NCI-H2171 treated with DMSO at 0.1 percent for 48 hours (cell line): ENCODE data around the gene KLHL22.
"Not testable (repeated sequence)": the region's sequence is repeated elsewhere in the genome, so short reads cannot be mapped to it uniquely, and the experiment has no call there.

ENCODE experiments used
- DNase-seq: peaks from one replicate; lab custom pipeline; 2025; lab: John Stamatoyannopoulos, UW

Gene KLHL22

GRCh38 chr22:20499769-20500168, 4.2 kb upstream of the KLHL22 start:
- DNase-seq: no peak

GRCh38 chr22:20498913-20499312, 3.3 kb upstream of the KLHL22 start:
- no peak for DNase-seq

DNA sequence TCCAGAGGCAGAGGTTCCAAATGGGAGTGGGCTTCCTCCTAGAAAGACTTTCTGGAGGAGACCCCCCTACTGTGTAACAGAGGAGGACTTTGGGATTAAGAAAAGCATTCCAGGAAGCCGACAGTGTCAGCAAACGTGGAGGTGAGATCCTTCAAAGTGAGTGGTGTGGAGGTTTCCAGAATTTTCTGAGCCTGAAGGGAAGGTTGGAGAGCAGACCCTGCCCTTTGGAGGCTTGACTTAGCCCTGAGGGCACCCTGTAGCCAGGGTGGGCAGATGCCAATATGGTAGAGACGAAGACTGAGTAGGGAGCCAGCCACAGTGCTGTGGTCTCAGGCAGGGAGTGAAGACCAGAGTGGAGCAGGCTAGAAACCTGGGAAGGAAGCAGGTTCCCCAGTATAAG, 1.8 kb upstream of the KLHL22 start:
- no peak for DNase-seq

DNA sequence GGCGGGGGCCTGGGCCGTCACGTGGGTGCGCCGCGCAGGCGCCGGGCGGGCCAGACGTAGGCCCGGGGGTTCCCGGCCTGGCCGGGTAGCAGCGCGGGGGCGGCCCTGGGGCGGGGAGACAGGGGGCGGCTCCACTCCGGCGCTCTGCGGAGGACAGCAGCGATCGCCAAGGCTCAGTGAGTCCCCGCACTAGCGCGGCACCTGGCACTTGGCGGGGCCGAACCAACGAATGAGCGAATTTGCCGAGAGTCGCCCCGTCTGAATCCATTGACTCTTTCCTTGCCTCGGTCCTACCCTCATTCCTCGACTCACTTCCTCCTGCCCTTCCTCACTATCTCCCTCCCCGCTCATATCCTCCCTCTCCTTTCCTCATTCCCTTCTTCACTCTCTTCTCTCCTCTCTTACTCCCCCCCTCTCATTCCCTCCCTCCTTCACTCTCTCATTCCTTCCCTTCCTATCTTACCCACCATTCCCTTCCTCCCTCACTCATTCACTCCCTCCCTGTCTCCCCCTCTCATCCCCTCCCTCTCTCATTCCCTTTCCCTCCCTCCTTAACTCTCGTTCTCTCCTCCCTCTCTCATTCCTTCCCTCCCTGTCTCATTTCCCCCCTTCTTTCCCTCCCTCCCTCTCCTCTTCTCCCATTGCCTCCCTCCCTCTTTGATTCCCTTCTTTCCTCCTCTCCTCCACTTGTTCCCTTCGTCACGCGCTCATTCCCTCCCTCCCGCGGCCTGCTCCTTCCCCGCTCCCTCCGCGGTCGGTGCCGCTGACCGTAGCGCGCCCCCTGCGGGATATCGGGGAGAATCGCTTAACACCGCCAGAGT, 476 bp upstream of the KLHL22 start:
- peak; percentile 88 for DNase-seq

DNA sequence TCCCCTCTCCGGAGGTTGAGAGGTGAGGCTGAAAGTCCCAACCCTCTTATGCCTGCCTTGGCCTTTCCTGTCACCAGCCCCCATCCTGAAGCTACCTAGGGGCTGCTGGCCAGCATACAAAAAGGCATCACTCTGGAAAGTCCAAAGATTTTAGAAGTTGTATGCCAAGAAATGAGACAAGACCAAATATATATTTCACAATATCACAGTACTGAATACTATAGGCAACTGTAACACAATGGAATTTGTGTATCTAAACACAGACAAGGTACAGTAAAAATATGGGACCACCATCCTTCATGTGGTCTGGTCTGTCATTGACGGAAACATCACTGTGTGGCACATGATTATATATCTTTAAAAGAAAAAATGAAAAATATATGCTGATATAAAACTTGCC, 4.2 kb downstream of the KLHL22 start:
- DNase-seq: no peak

DNA sequence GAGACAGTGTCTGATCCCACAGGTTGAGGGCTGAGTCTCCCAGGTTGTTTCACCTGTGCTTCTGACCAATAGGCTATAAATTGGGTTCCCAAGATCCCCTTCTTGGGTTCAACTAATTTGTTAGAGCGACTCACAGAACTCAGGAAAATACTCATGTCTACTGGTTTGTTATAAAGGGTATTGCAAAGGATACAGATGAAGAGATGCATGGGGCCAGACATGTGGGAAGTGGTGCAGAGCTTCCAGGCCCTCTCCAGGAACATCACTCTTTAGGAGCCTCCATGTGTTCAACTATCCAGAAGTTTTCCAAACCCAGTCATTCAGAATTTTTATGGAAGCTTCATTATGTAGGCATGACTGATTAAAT, 4.7 kb downstream of the KLHL22 start:
- no peak for DNase-seq

DNA sequence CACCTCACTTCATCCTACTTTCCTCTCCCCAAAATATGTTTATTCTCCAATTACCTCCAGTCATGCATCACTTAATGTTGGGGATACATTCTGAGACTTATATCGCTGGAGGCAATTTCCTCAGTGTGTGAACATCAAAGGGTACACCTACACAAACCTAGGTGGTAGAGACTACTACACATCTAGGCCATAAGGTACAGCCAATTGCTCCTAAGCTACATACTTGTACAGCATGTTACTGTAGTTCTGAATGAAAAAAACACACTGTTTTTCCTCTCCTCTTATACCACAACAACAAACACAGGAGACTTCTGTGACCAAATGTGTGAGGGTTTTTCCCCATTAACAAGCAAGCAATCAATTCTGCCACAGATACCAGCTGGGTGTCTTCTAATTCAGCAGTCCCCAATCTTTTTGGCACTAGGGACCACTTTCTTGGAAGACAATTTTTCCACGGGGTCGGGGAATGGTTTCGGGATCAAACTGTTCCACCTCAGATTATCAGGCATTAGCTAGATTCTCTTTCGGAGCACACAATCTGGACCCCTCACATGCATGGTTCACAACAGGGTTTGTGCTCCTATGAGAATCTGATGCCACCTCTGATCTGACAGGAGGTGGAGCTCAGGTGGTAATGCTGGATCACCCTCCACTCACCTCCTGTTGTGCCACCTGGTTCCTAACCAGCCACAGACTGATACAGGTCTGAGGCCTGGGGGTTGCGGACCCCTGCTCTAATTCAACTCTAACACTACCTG, 5.2 kb downstream of the KLHL22 start:
- DNase-seq: peak; percentile 30

GRCh38 chr22:20488946-20489345, 6.6 kb downstream of the KLHL22 start:
- no peak for DNase-seq

- DNase-seq: no peak
Observed at GRCh38 chr22:20487715-20488114, 7.9 kb downstream of the KLHL22 start.

DNA sequence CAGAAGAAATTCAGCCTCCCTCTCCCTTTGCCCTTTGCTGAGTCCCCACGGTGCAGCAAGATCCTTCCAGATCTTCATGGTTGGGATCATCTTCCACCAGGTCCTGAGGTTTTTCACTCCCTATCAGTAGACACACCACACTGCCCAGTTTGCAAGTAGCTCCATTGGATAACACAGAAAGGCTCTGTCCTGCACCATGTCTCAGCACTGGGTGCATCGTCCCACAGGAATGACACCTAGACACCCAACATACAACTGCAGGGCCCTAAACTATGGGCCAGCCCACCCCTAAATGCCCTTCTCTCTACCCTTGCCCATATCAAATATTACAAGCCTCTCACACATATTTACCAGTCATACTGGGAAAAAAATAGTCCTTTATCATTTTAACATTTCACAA, 9.4 kb downstream of the KLHL22 start:
- DNase-seq: no peak

- DNase-seq: no peak
Observed at GRCh38 chr22:20484948-20485683, 10.5 kb downstream of the KLHL22 start.

DNA sequence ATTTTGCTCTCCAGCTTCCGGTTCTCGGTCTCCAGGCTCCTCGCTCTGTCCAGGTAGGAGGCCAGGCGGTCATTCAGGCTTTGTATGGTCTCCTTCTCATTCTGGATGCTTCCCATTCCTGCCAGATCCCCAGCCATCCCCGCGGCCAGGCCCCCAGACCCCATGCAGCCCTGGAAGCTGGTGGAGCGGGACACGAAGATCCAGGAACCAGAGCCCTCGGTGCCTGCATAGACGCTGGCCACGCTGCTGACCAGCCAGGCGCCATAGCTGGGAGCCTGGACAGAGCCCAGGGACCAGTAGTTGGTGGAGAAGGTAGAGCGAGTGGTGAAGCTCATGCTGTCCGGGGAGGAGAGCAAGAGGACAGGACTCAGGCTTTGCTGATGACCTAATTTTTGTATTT, 11.8 kb downstream of the KLHL22 start:
- DNase-seq: no peak

DNA sequence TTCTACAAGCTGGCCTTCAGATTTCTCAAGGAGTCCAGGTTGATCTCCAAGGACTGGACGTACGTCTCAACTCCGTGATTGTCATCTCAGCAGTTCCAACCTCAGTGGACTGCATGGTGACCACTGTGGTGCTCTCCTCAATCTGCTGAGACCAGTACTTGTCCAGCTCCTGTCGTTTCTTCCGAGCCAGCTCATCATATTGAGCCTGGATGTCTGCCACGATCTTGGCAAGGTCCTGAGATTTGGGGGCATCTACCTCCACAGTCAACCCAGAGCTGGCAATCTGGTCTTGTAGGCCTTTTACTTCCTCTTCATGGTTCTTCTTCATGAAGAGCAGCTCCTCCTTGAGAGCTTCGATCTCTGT, 12.5 kb downstream of the KLHL22 start:
- DNase-seq: not testable (repeated sequence)

DNA sequence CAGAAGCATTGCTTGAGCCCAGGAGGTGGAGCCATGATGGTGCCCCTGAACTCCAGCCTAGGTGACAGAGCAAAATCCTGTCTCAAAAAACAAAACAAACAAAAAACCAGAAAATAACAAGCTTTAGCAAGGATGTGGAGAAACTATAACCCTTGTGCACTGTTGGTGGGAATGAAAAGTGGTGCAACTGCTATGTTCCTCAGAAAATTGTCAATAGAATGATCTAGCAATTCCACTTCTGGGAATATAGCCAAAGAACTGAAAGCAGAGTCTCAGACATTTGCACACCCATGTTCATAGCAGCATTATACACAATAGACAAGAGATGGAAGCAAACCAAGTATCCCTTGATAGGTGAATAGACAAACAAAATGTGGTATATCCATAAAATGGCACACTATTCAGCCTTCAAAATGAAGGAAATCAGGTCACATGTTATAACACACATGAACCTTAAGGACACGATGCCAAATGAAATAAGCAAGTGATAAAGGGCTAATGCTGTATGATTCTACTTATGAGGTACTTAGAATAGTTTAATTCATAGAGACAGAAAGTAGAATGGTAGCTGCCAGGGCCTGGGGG, 15.9 kb downstream of the KLHL22 start:
- DNase-seq: no peak

GRCh38 chr22:20478059-20478458, 17.5 kb downstream of the KLHL22 start:
- DNase-seq: not testable (repeated sequence)

DNA sequence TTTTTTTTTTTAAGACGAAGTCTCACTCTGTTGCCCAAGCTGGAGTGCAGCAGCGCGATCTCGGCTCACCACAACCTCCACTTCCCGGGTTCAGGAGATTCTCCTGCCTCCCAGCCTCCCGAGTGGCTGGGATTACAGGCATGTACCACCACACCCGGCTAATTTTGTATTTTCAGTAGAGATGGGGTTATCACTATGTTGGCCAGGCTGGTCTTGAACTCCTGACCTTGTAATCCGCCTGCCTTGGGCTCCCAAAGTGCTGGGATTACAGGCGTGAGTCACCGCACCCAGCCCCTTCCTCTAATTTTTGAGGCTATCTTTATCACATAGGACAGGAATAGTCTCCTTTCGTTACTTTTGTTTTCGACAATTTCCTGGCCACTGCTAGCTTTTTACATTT, 20.0 kb downstream of the KLHL22 start:
- not testable (repeated sequence) for DNase-seq

GRCh38 chr22:20475115-20475436, 20.5 kb downstream of the KLHL22 start:
- DNase-seq: no peak

DNA sequence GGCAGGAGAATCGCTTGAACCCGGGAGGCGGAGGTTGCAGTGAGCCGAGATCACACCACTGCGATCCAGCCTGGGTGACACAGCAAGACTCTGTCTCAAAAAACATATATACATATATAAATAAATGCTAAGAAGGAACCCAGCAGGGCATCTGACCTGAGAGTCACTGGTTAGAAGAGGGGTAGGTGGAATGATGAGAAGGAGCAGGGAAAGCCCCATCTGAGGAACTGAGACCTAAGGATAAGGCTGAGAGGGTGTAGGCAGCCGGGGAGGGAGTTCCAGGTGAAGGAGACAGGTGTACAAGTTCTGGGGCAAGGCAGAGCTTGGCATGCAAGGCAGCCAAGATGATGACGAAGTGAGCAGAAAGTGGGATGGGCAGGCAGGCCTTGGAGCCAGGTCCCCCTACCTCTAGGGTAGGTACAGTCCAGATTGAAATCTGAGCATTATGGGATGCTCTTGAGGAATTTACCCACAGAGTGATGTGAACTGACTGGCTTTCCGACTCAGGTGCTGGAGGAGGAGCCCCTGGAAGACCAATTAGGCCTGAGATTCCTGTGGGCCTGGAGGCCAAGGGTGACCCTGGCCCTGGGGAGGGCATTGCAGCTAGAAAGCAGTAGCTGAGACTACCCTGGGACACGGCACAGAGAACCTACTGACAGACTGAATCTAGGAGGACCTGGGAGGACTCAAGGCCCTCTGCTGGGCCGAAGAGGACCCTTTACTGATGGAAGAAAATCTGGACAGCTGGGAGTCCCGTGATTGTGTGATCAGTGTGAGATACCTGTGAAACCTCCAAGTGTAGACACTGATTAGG, 22.8 kb downstream of the KLHL22 start:
- DNase-seq: no peak

DNA sequence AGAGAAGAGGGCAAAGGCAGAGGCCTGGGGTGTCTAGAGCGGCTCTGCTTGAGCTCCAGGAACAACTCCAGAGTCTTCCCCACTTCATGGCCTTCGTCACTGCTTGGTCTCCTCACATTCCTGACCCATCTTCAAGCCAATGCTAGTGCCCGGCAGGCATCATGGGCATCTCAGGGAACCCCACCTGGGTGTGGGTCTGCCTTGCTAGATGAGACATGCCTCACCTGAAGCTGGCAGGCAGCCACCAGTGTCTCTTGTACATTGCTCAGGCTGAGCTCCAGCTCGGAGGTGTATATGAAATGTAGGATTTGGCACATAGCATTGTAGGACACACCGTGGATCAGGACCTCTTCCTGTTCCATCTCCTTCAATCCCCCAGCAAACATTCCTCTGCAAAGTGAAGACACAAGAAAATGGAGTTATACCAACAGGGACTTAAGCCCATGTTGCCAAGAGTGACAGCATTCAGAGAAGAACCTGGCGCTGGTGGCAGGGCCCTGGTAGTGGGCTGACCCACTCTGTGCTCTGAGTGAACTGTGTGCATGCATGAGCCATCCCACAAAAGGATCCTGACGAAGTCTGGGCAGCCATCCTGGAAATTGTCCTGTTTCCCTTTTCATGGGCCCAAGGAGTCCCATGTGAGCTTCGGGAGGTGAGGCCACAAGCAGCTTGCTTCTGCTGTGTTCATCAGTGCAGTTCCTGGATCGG, 24.3 kb downstream of the KLHL22 start:
- no peak for DNase-seq

- not testable (repeated sequence) for DNase-seq
Observed at GRCh38 chr22:20470525-20470924, 25.1 kb downstream of the KLHL22 start.
